ENCODE measurements around the gene CXorf49B.
"Not testable (repeated sequence)": the region's sequence is repeated elsewhere in the genome, so short reads cannot be mapped to it uniquely, and the experiment has no call there.

GRCh38 chrX:71720289-71720886, 42.8 kb upstream of the CXorf49B start:
- not testable (repeated sequence) for TF ChIP-seq CTCF, POLR2A, POLR2AphosphoS5, EP300 (IDR thresholded peaks at IDR 0.05)

Data from suprapubic skin (tissue), 4 donors.